Measurements from ENCODE around the gene ADSL. TPM values are rescaled to one million over a fixed set of nuclear protein-coding genes. Genes with fewer than 3 reads are reported as not detected.

The ADSL gene
- total and polyA plus RNA-seq, 9 of the 15 experiments (the other 6 are each of a cell fraction or from before 2014, with no cell fraction given): 112 to 322 (median 146) TPM

DNA sequence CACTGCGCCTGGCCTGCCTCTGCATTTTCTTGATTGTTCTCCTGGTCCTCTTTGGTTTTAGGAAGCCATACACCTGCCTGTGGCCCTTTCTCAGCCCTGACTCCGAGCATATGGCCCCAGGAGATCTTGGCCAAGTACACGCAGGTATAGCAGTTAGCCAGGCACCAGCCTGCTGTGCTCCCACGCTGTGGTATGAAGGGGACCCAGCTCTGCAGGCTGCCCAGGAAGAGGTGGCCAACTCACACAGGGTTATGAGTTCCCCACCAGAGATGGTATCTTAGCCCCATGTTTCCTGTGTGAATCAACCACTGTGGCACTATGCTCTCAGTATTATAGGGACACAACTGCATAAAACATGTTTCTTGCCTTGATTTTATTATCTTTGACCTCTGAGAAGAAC lies 55.2 kb downstream of the ADSL start (continued):
- TF ChIP-seq NFYB (IDR thresholded peaks at IDR 0.05; ENCODE audit: extremely low read depth, insufficient read length): no peak
- TF ChIP-seq RREB1 (CRISPR knock-in tag; IDR thresholded peaks at IDR 0.05): no peak
- no peak for TF ChIP-seq NCOR1 (IDR thresholded peaks at IDR 0.05)
- no peak for TF ChIP-seq MXD1 (CRISPR knock-in tag; IDR thresholded peaks at IDR 0.05; ENCODE audit: borderline replicate concordance, poor library complexity, severe bottlenecking)

- Histone ChIP-seq H3K27ac (ENCODE audit: extremely low read depth, low read depth, low read length) (no peak overlapping the region), H3K9me3 (replicated peaks; ENCODE audit: control insufficient read depth, insufficient read depth, low read depth, low read length) (no peaks in the 10 kb centered on the region), H3K27me3 (ENCODE audit: control insufficient read depth in 2 of 2, insufficient read depth in 2 of 2, low read length in 2 of 2) (no peaks in the 10 kb centered on the region), H3K36me3 (ENCODE audit: control insufficient read depth, insufficient read depth, low read length) (peaks cover 50% of the 10 kb centered on the region), H3K79me2 (ENCODE audit: control insufficient read depth, insufficient read depth, low read length) (no peaks in the 10 kb centered on the region; the same call in 2 of the 3 replicates), H2AFZ (ENCODE audit: low read depth, low read length) (no peak overlapping the region), H3K9ac (ENCODE audit: insufficient read depth in 1 of 2, low read depth in 2 of 2, low read length in 2 of 2) (no peak overlapping the region), H3K9me1 (ENCODE audit: control insufficient read depth, insufficient read depth, low read length) (peaks cover 3% of the 10 kb centered on the region), H3K4me3 (no peak overlapping the region), H3K4me2 (ENCODE audit: insufficient read depth, low read length) (no peak overlapping the region), H4K20me1 (replicated peaks; ENCODE audit: control insufficient read depth, insufficient read depth, low read length) (no peaks in the 10 kb centered on the region), H3K4me1 (replicated peaks in 1 of 2; ENCODE audit: control insufficient read depth in 2 of 2, insufficient read depth in 2 of 2, low read length in 2 of 2) (peaks cover 4 to 6% of the 10 kb centered on the region in 2 experiments; a peak in 3 of 5 replicates)
- no TSS peak for BruUV-seq (replicated peaks)
- in situ Hi-C loops (cut with MboI) (no loop called here), intact Hi-C loops (cut with micrococcal nuclease) (no loop called here)
- CTCF ChIA-PET (ENCODE audit: low intra/inter-chr PET ratio): no interaction called here
- ATAC-seq: no peak
- no peak for FAIRE-seq
- WGBS (ENCODE audit: insufficient coverage, low coverage, missing lambda C conversion rate): 99% methylated on average over 7 of the region's 8 CpGs
- DNase-seq (ENCODE audit: extremely low read depth in 1 of 4, low spot score in 3 of 4): no peak
- POLR2A ChIA-PET: no interaction called here
- no peak for TF ChIP-seq TOE1 (IDR thresholded peaks at IDR 0.05; ENCODE audit: borderline replicate concordance)
- TF ChIP-seq TOE1 (CRISPR knock-in tag; IDR thresholded peaks at IDR 0.05; ENCODE audit: borderline replicate concordance, low read depth): no peak
- no peak for TF ChIP-seq PBX2 (CRISPR knock-in tag; IDR thresholded peaks at IDR 0.05; ENCODE audit: low read depth)
- TF ChIP-seq PBX2 (tag; conservative IDR thresholded peaks at IDR 0.05; ENCODE audit: low read depth): no peak
- TF ChIP-seq ILF3 (IDR thresholded peaks at IDR 0.05; ENCODE audit: borderline replicate concordance): no peak
- no peak for TF ChIP-seq RAD51 (IDR thresholded peaks at IDR 0.05; ENCODE audit: borderline replicate concordance, low read depth)
- no peak for TF ChIP-seq CEBPB (tag; IDR thresholded peaks at IDR 0.05)
- TF ChIP-seq ZNF197 (CRISPR knock-in tag; IDR thresholded peaks at IDR 0.05; ENCODE audit: low read depth): no peak
- TF ChIP-seq ETV5 (CRISPR knock-in tag; IDR thresholded peaks at IDR 0.05; ENCODE audit: low read depth): no peak
Measured at GRCh38 chr22:40401981-40402406, 55.7 kb downstream of the ADSL start.

All from K562 (cell line).